ENCODE data around the gene ZFP69B.
A peak's percentile ranks its signal among the peaks of the same experiment; 100 is the strongest.

ZFP69B gene

DNA sequence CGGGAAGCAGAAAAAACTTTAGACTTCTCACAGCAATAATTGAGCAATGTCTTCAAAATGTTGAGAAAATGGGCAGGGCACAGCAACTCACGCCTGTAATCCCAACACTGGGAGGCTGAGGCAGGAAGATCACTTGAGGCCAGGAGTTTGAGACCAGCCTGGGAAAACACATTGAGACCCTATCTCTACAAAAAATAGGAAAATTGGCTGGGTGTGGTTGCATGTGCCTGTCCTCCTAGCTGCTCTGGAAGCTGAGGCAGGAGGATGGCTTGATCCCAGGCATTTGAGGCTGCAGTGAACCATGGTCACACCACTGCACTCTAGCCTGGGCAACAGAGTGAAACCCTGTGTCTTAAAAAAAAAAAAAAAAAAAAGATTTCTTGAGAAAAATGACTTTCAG is 19.1 kb downstream of the ZFP69B start:
- TF ChIP-seq FOXP2 (optimal IDR thresholded peaks at IDR 0.05; ENCODE audit: borderline replicate concordance, extremely low read depth, extremely low read length, insufficient read depth) (no peak), SIN3A (IDR thresholded peaks at IDR 0.05; ENCODE audit: borderline replicate concordance, insufficient read depth, low read length) (no peak)

DNA sequence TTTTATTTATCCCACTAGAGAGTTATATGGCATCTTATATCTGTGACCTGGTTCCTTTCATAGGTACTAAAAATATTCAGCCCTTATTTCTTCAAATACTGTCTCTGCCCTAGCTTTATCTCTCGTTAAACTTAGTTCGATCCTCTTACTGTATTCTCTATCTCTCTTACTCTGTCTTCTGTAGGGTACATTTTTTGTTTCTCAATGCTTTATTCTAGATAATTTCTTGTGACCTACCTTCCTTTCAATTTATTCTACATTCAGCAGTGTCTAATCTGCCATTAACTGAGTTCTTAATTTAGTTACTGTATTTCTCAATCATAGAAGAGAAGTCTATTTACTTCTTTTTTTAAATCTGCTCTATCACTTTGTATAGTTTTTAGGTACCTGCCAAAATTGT is 25.0 kb downstream of the ZFP69B start:
- TF ChIP-seq, protein P1, sequence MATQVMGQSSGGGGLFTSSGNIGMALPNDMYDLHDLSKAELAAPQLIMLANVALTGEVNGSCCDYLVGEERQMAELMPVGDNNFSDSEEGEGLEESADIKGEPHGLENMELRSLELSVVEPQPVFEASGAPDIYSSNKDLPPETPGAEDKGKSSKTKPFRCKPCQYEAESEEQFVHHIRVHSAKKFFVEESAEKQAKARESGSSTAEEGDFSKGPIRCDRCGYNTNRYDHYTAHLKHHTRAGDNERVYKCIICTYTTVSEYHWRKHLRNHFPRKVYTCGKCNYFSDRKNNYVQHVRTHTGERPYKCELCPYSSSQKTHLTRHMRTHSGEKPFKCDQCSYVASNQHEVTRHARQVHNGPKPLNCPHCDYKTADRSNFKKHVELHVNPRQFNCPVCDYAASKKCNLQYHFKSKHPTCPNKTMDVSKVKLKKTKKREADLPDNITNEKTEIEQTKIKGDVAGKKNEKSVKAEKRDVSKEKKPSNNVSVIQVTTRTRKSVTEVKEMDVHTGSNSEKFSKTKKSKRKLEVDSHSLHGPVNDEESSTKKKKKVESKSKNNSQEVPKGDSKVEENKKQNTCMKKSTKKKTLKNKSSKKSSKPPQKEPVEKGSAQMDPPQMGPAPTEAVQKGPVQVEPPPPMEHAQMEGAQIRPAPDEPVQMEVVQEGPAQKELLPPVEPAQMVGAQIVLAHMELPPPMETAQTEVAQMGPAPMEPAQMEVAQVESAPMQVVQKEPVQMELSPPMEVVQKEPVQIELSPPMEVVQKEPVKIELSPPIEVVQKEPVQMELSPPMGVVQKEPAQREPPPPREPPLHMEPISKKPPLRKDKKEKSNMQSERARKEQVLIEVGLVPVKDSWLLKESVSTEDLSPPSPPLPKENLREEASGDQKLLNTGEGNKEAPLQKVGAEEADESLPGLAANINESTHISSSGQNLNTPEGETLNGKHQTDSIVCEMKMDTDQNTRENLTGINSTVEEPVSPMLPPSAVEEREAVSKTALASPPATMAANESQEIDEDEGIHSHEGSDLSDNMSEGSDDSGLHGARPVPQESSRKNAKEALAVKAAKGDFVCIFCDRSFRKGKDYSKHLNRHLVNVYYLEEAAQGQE (IDR thresholded peaks at IDR 0.05; ENCODE audit: insufficient read depth in 1 of 2, low read depth in 2 of 2, low read length in 2 of 2) = no peak
- no peak for TF ChIP-seq SIN3A (IDR thresholded peaks at IDR 0.05; ENCODE audit: borderline replicate concordance, insufficient read depth, low read length)
- TF ChIP-seq FOXP2 (optimal IDR thresholded peaks at IDR 0.05; ENCODE audit: borderline replicate concordance, extremely low read depth, extremely low read length, insufficient read depth) = no peak
- TF ChIP-seq TAF1 (IDR thresholded peaks at IDR 0.05; ENCODE audit: borderline replicate concordance, insufficient read depth, low read length) = no peak

DNA sequence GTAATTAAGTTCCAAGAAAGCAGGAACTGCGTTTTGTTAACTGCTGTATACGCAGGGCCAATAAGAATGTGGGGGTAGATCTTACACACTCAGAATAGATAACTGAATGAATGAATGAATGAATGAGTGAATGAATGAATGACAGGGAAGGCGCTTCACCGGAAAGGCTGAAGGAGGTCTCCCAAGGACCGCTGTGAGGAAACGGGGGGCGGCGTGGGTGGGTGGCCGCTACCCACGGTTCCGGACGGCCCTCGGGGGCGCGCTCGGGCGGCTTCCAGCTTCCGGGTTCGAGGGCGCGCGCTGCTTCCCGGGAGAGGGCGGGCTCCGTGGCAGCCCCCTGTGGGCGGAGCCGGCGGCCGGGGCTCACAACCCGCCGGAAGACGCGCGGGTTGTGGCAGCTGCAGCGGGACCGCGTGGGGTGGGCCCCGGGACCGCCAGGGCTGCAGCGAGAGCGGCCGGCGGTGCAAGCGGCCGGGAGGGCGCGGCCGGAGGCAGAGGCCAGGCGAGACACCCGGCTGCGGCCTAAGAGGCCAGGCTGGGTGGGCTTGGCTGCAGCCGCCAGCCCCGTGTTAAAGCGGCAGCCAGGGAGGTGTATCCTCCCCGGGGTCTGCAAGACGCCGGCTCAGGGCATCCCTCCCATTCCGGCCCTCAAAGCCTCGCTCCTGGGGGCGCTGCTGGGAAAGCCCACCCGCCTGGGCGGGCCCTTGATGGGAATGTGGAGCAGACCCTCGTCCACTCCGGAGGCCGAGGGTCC is 26.8 kb downstream of the ZFP69B start, which contains the start of gene ZFP69:
TSS of gene ZFP69 (plus strand) at position 367 of the 754 bp plus-strand sequence. CDS start 2,072 bp downstream, outside the sequence.
- no peak for TF ChIP-seq SIN3A (IDR thresholded peaks at IDR 0.05; ENCODE audit: borderline replicate concordance, insufficient read depth, low read length)
- TF ChIP-seq, protein P1 (IDR thresholded peaks at IDR 0.05; ENCODE audit: insufficient read depth in 1 of 2, low read depth in 2 of 2, low read length in 2 of 2) = no peak
- TF ChIP-seq FOXP2 (optimal IDR thresholded peaks at IDR 0.05; ENCODE audit: borderline replicate concordance, extremely low read depth, extremely low read length, insufficient read depth) = peak; percentile 68
- peak; percentile 57; the same call in 1 of the 2 replicates for TF ChIP-seq TAF1 (IDR thresholded peaks at IDR 0.05; ENCODE audit: borderline replicate concordance, insufficient read depth, low read length)
- peak; percentile 55 for TF ChIP-seq POLR2AphosphoS5 (IDR thresholded peaks at IDR 0.05; ENCODE audit: low read depth, low read length)

DNA sequence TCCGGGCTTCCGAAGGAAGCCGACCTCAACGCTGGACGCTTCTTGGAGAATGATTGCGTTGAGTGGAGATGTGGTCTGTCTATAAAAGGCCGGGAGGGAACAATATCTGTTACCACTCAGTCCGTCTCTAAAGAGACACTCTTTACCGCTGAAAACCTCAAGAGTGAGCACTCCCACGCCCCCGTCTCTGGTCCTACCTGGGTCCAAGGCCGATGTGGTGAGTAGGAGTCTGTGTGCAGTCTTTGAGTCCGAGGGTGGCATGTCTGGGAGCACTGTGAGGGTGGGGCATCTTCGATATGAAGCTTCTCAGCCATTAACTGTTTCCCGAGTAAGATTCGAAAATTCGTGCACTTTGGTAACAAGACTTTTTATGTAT is 27.4 kb downstream of the ZFP69B start:
- TF ChIP-seq SIN3A (IDR thresholded peaks at IDR 0.05; ENCODE audit: borderline replicate concordance, insufficient read depth, low read length) = no peak
- no peak for TF ChIP-seq FOXP2 (optimal IDR thresholded peaks at IDR 0.05; ENCODE audit: borderline replicate concordance, extremely low read depth, extremely low read length, insufficient read depth)
- no peak for TF ChIP-seq POLR2AphosphoS5 (IDR thresholded peaks at IDR 0.05; ENCODE audit: low read depth, low read length)
- TF ChIP-seq TAF1 (IDR thresholded peaks at IDR 0.05; ENCODE audit: borderline replicate concordance, insufficient read depth, low read length) = no peak
- TF ChIP-seq, protein P1 (IDR thresholded peaks at IDR 0.05; ENCODE audit: insufficient read depth in 1 of 2, low read depth in 2 of 2, low read length in 2 of 2) = no peak

DNA sequence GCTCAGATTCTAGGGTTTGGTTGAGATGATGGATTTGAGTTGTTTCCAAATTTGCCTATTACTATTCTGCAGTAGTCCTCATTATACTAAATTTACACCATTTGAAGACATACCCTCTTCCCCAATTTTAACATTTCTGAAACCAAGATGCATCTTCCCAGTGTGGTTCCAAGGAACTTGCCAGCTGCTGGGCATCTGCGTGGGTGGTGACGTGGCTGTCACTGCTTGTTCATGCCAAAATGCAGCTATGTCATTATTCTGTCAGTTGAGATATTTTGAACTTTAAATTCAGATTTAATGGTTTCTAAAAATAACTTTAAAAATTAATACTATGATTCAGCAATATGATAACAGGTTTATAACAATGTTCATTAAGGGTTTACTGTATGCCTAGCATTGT is 28.0 kb downstream of the ZFP69B start:
- no peak for TF ChIP-seq FOXP2 (optimal IDR thresholded peaks at IDR 0.05; ENCODE audit: borderline replicate concordance, extremely low read depth, extremely low read length, insufficient read depth)
- no peak for TF ChIP-seq POLR2AphosphoS5 (IDR thresholded peaks at IDR 0.05; ENCODE audit: low read depth, low read length)
- TF ChIP-seq SIN3A (IDR thresholded peaks at IDR 0.05; ENCODE audit: borderline replicate concordance, insufficient read depth, low read length) = no peak
- no peak for TF ChIP-seq TAF1 (IDR thresholded peaks at IDR 0.05; ENCODE audit: borderline replicate concordance, insufficient read depth, low read length)
- TF ChIP-seq, protein P1 (IDR thresholded peaks at IDR 0.05; ENCODE audit: insufficient read depth in 1 of 2, low read depth in 2 of 2, low read length in 2 of 2) = no peak
